H1 (cell line): ENCODE data around the gene FGD5. TPM values are rescaled to one million over a fixed set of nuclear protein-coding genes. Genes with fewer than 3 reads are reported as not detected.

ENCODE experiments used
- CREB1 ChIP-seq: IDR thresholded peaks from 2 replicates; pipeline ENCODE4 v1.6.1; 2012; ENCODE audit warnings: inconsistent platforms
- JUN ChIP-seq: IDR thresholded peaks from 2 replicates; pipeline ENCODE4 v1.6.1; 2011; ENCODE audit warnings: low read depth, mild to moderate bottlenecking, improper control_type of control experiment, low read length
- MAFK ChIP-seq: IDR thresholded peaks from 2 replicates; pipeline ENCODE4 v1.6.1; 2012; ENCODE audit warnings: low read depth, mild to moderate bottlenecking, improper control_type of control experiment, low read length
- POLR2A ChIP-seq, 2 experiments: IDR thresholded peaks; 1 replicate in 1 of 2; 2 replicates in 1 of 2; pipeline ENCODE4 v1.6.1; 2011; ENCODE audit warnings: low read depth in 2 of 2, low read length in 2 of 2, mild to moderate bottlenecking in 2 of 2; ENCODE audit errors: control extremely low read depth in 1 of 2
- SIRT6 ChIP-seq: IDR thresholded peaks from one replicate; pipeline ENCODE4 v1.7.1; 2012; ENCODE audit warnings: low read length, inconsistent platforms
- SIX5 ChIP-seq: IDR thresholded peaks from 2 replicates; pipeline ENCODE4 v1.6.1; 2011; ENCODE audit warnings: mild to moderate bottlenecking, low read depth, low read length
- TAF1 ChIP-seq: IDR thresholded peaks from 2 replicates; pipeline ENCODE4 v1.6.1; 2011; ENCODE audit warnings: mild to moderate bottlenecking, low read depth, low read length
- YY1 ChIP-seq: IDR thresholded peaks from 2 replicates; pipeline ENCODE4 v1.6.1; 2011; ENCODE audit warnings: low read depth, mild to moderate bottlenecking, low read length
- polyA plus RNA-seq, 7 experiments: library from polyadenylated mRNA; depleted of rRNA in 3 of 7; stranded (reverse) in 5 of 7; unstranded in 2 of 7; fragments of >200 nt in 5 of 7; fragments of 200-250 nt in 2 of 7; gene quantifications; 1 replicate in 5 of 7; 2 replicates in 1 of 7; 4 replicates in 1 of 7; pipeline versions ENCODE4 v1.2.1 to v1.2.3, GENCODE V29; 2011 to 2013; ENCODE audit warnings: missing spikeins in 2 of 7, mixed read lengths in 2 of 7
- total RNA-seq: library from RNA; stranded (reverse); fragmentation: NEBNext Ultra II Directional; extraction: Animal tissue kit (Norgen Biotek cat#: 25700); gene quantifications from 2 replicates; pipeline ENCODE4 v1.2.1, GENCODE V29; 2021
- TF ChIP-seq, protein P1 (sequence below): IDR thresholded peaks from 2 replicates; pipeline ENCODE4 v1.6.1; 2012; ENCODE audit warnings: inconsistent platforms

The FGD5 gene
- total and polyA plus RNA-seq, 2 of the 8 experiments (the other 6 are each of a cell fraction or from before 2014, with no cell fraction given), result 4.7 to 14.3 TPM

DNA sequence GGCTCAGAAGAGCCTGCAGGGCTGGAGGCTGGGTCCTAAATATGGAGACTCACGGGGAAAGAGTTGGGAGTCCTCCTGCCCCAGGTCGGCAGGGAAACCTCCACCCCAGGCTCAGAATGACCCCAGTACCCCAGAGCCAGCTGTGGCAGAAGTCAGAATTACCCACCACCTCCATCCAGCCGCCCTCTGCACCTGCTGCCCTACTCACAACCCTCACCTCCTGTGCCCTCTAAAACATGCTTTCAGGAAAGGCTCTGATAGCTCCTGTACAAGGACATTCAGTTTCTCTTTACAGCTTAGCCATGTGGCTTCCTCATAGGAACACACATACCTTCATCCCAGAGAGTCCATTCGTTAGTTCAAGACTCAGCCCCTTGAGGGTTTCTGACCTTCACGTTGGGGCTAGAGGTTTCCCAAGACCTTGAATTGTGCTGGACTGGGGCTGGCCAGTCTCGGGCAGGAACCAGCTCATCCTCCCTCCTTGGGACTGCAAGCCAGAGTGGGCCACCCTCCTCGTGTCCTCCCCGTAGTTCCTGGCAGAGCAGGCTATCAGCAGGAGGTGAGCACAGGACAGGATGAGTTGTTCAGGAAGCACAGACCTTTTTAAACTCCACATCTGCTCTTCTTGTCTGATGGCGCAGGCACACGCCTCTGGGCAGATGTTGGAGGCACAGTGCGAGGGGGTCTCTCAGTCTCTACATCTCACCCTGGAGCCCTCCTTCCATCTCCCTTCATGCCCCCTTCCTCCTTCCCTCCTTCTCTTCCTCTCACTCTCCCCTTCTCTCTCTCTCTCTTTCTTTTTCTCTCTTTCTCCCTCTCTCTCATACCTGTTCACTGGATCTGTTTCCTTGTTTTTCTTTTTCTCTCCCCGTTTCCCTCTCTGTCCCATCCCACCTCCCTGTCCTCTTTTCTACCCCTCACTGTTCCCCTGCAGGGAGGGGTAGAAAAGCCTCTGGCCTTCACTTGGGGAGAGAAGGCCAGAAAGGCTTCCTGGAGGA lies 72.7 kb downstream of the FGD5 start (continued):
- TF ChIP-seq JUN, result no peak
- TF ChIP-seq POLR2A (IDR thresholded peaks at IDR 0.05; ENCODE audit: control extremely low read depth in 1 of 2, low read depth in 2 of 2, low read length in 2 of 2), result no peak
- TF ChIP-seq, protein P1, sequence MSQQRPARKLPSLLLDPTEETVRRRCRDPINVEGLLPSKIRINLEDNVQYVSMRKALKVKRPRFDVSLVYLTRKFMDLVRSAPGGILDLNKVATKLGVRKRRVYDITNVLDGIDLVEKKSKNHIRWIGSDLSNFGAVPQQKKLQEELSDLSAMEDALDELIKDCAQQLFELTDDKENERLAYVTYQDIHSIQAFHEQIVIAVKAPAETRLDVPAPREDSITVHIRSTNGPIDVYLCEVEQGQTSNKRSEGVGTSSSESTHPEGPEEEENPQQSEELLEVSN, result no peak
- no peak for TF ChIP-seq MAFK
- TF ChIP-seq SIRT6, result no peak
- TF ChIP-seq TAF1, result no peak
- no peak for TF ChIP-seq CREB1
- no peak for TF ChIP-seq SIX5
- no peak for TF ChIP-seq YY1
